CD4-positive, alpha-beta T cell treated with Interleukin-10 for 1 hour (primary cell): ENCODE results near the gene WASF2.
"Not testable (repeated sequence)": the region's sequence is repeated elsewhere in the genome, so short reads cannot be mapped to it uniquely, and the experiment has no call there.

ENCODE experiments used
- DNase-seq: peaks from one replicate; pipeline ENCODE4 v3.0.0-alpha.2; 2020

Gene WASF2

GRCh38 chr1:27416387-27417111, 73.4 kb downstream of the WASF2 start:
- peak; percentile 77 for DNase-seq

GRCh38 chr1:27414091-27414490, 75.9 kb downstream of the WASF2 start:
- DNase-seq, result no peak

- no peak for DNase-seq
Observed at GRCh38 chr1:27413004-27413403, 77.0 kb downstream of the WASF2 start.

- no peak for DNase-seq
Observed at GRCh38 chr1:27412502-27412901, 77.5 kb downstream of the WASF2 start.

GRCh38 chr1:27410709-27411108, 79.3 kb downstream of the WASF2 start:
- no peak for DNase-seq

- DNase-seq, result no peak
Observed at GRCh38 chr1:27409669-27410068, 80.3 kb downstream of the WASF2 start.

- no peak for DNase-seq
Observed at GRCh38 chr1:27408151-27408550, 81.8 kb downstream of the WASF2 start.

GRCh38 chr1:27406791-27407190, 83.2 kb downstream of the WASF2 start:
- DNase-seq, result not testable (repeated sequence)

- DNase-seq, result no peak
Observed at GRCh38 chr1:27406362-27406680, 83.6 kb downstream of the WASF2 start.

- not testable (repeated sequence) for DNase-seq
Observed at GRCh38 chr1:27405598-27406361, 84.2 kb downstream of the WASF2 start.

- DNase-seq, result no peak
Observed at GRCh38 chr1:27405074-27405473, 84.9 kb downstream of the WASF2 start.

GRCh38 chr1:27403931-27404330, 86.0 kb downstream of the WASF2 start:
- no peak for DNase-seq

GRCh38 chr1:27403065-27403726, 86.8 kb downstream of the WASF2 start:
- DNase-seq, result no peak

GRCh38 chr1:27402349-27402754, 87.6 kb downstream of the WASF2 start:
- DNase-seq, result no peak

GRCh38 chr1:27400963-27401341, 89.0 kb downstream of the WASF2 start:
- no peak for DNase-seq

GRCh38 chr1:27400082-27400962, 89.6 kb downstream of the WASF2 start:
- DNase-seq, result no peak

GRCh38 chr1:27399251-27400025, 90.5 kb downstream of the WASF2 start:
- no peak for DNase-seq

- DNase-seq, result no peak
Observed at GRCh38 chr1:27398405-27399149, 91.4 kb downstream of the WASF2 start.

GRCh38 chr1:27397749-27398148, 92.2 kb downstream of the WASF2 start:
- no peak for DNase-seq

GRCh38 chr1:27397110-27397509, 92.9 kb downstream of the WASF2 start:
- DNase-seq, result no peak

- DNase-seq, result peak; percentile 87
Observed at GRCh38 chr1:27395441-27396195, 94.3 kb downstream of the WASF2 start.
